Ishikawa (cell line): Measurements from ENCODE around the gene E4F1.

Experiments
- CREB1 ChIP-seq: IDR thresholded peaks from 2 replicates; pipeline ENCODE4 v1.6.1; 2012; ENCODE audit warnings: low read depth
- FOXM1 ChIP-seq: IDR thresholded peaks from 2 replicates; pipeline ENCODE4 v1.6.1; 2012; ENCODE audit warnings: low read depth, borderline replicate concordance
- NFIC ChIP-seq: IDR thresholded peaks from 2 replicates; pipeline ENCODE4 v1.6.1; 2012
- RAD21 ChIP-seq: IDR thresholded peaks from 2 replicates; pipeline ENCODE4 v1.6.1; 2012; ENCODE audit warnings: low read depth
- TAF1 ChIP-seq: IDR thresholded peaks from 2 replicates; pipeline ENCODE4 v1.6.1; 2012; ENCODE audit warnings: low read depth, mild to moderate bottlenecking
- TEAD4 ChIP-seq: IDR thresholded peaks from 2 replicates; pipeline ENCODE4 v1.6.1; 2012

- TF ChIP-seq TEAD4: no peak
- TF ChIP-seq CREB1: no peak
- TF ChIP-seq NFIC: no peak
- TF ChIP-seq TAF1: no peak
- TF ChIP-seq FOXM1: no peak
- TF ChIP-seq RAD21: no peak
Observed at GRCh38 chr16:2216330-2216729, 7.1 kb upstream of the E4F1 start.
